ENCODE data around the gene TNPO3. TPM values are rescaled to one million over a fixed set of nuclear protein-coding genes. Genes with fewer than 3 reads are reported as not detected.
"Not testable (repeated sequence)": the region's sequence is repeated elsewhere in the genome, so short reads cannot be mapped to it uniquely, and the experiment has no call there.

TNPO3 gene
- total and polyA plus RNA-seq, 2 donors from 2014 or later, result 20.1 to 35.7 TPM

GRCh38 chr7:128913870-128914565, 140.9 kb downstream of the TNPO3 start:
- Histone ChIP-seq H3K9ac (ENCODE audit: low read length in 3 of 3) (no peak overlapping the region), H3K36me3 (ENCODE audit: control insufficient read depth in 2 of 3, insufficient read depth in 3 of 3, low read length in 3 of 3) (no peaks in the 10 kb centered on the region), H3K27me3 (ENCODE audit: control insufficient read depth, insufficient read depth, low read length) (no peaks in the 10 kb centered on the region), H3K4me1 (ENCODE audit: control insufficient read depth in 2 of 3, insufficient read depth in 2 of 3, low read depth in 1 of 3, low read length in 3 of 3) (peaks cover 0 to 15% (median 5%) of the 10 kb centered on the region in 3 donors), H3K27ac (ENCODE audit: low read depth in 2 of 2, low read length in 2 of 2) (no peak overlapping the region), H3K9me3 (ENCODE audit: control insufficient read depth in 2 of 3, insufficient read depth in 1 of 3, low read length in 3 of 3) (no peaks in the 10 kb centered on the region), H3K4me3 (ENCODE audit: low read length in 3 of 3) (no peak overlapping the region)
- no peak for TF ChIP-seq CTCF (IDR thresholded peaks at IDR 0.05; ENCODE audit: borderline replicate concordance, extremely low read depth, insufficient read depth)
- DNase-seq (peak in 1 of 5 donors; percentile 32), FAIRE-seq (no peak)
- intact Hi-C loops (cut with DNase I), result no loop called here

GRCh38 chr7:128912709-128913495, 142.0 kb downstream of the TNPO3 start:
- H3K9ac ChIP-seq (ENCODE audit: low read length in 3 of 3); FAIRE-seq; DNase-seq; H3K4me3 ChIP-seq (ENCODE audit: low read length in 3 of 3); H3K36me3 ChIP-seq (ENCODE audit: control insufficient read depth in 2 of 3, insufficient read depth in 3 of 3, low read length in 3 of 3); H3K27me3 ChIP-seq (ENCODE audit: control insufficient read depth, insufficient read depth, low read length); H3K9me3 ChIP-seq (ENCODE audit: control insufficient read depth in 2 of 3, insufficient read depth in 1 of 3, low read length in 3 of 3); H3K27ac ChIP-seq (ENCODE audit: low read depth in 2 of 2, low read length in 2 of 2); intact Hi-C loops (cut with DNase I): not testable (repeated sequence)
- H3K4me1 ChIP-seq (ENCODE audit: control insufficient read depth in 2 of 3, insufficient read depth in 2 of 3, low read depth in 1 of 3, low read length in 3 of 3), result peaks cover 0 to 15% (median 5%) of the 10 kb centered on the region in 3 donors

GRCh38 chr7:128912281-128912680, 142.6 kb downstream of the TNPO3 start:
- Histone ChIP-seq H3K4me1 (ENCODE audit: control insufficient read depth in 2 of 3, insufficient read depth in 2 of 3, low read depth in 1 of 3, low read length in 3 of 3) (peaks cover 0 to 15% (median 5%) of the 10 kb centered on the region in 3 donors), H3K36me3 (ENCODE audit: control insufficient read depth in 2 of 3, insufficient read depth in 3 of 3, low read length in 3 of 3) (no peaks in the 10 kb centered on the region), H3K27ac (ENCODE audit: low read depth in 2 of 2, low read length in 2 of 2) (no peak overlapping the region), H3K9ac (ENCODE audit: low read length in 3 of 3) (peak overlapping the region in 1 of 3 donors; percentile 3), H3K9me3 (ENCODE audit: control insufficient read depth in 2 of 3, insufficient read depth in 1 of 3, low read length in 3 of 3) (no peaks in the 10 kb centered on the region), H3K27me3 (ENCODE audit: control insufficient read depth, insufficient read depth, low read length) (no peaks in the 10 kb centered on the region), H3K4me3 (ENCODE audit: low read length in 3 of 3) (no peak overlapping the region)
- DNase-seq (peak in 1 of 5 donors; percentile 43), FAIRE-seq (no peak)
- intact Hi-C loops (cut with DNase I), result no loop called here
- TF ChIP-seq CTCF (IDR thresholded peaks at IDR 0.05; ENCODE audit: borderline replicate concordance, extremely low read depth, insufficient read depth), result no peak

- FAIRE-seq, result no peak
- intact Hi-C loops (cut with DNase I), result no loop called here
- Histone ChIP-seq H3K4me3 (ENCODE audit: low read length in 3 of 3) (no peak overlapping the region), H3K9me3 (ENCODE audit: control insufficient read depth in 2 of 3, insufficient read depth in 1 of 3, low read length in 3 of 3) (no peaks in the 10 kb centered on the region), H3K27ac (ENCODE audit: low read depth in 2 of 2, low read length in 2 of 2) (peak overlapping the region; percentile 76 to 78), H3K27me3 (ENCODE audit: control insufficient read depth, insufficient read depth, low read length) (no peaks in the 10 kb centered on the region), H3K9ac (ENCODE audit: low read length in 3 of 3) (peak overlapping the region in 1 of 3 donors; percentile 12), H3K4me1 (ENCODE audit: control insufficient read depth in 2 of 3, insufficient read depth in 2 of 3, low read depth in 1 of 3, low read length in 3 of 3) (peaks cover 0 to 15% (median 5%) of the 10 kb centered on the region in 3 donors), H3K36me3 (ENCODE audit: control insufficient read depth in 2 of 3, insufficient read depth in 3 of 3, low read length in 3 of 3) (peaks cover 0 to 4% (median 0%) of the 10 kb centered on the region in 3 donors)
- DNase-seq, result peak in 4 of 5 donors; percentile 73 to 91 (median 82)
- TF ChIP-seq CTCF (IDR thresholded peaks at IDR 0.05; ENCODE audit: borderline replicate concordance, extremely low read depth, insufficient read depth), result no peak
Measured at GRCh38 chr7:128911423-128912031, 143.4 kb downstream of the TNPO3 start.
